Loucy (cell line): ENCODE measurements around the gene CXCR1.

Experiments
- H2AFZ ChIP-seq: fragments of 200-600 bp; sonication (generic); 2 replicates; pipeline ENCODE4 v1.6.0; 2016; ENCODE audit warnings: antibody characterized with exemption, mild to moderate bottlenecking, low read length, moderate library complexity
- H3F3A ChIP-seq: fragments of 200-600 bp; 2 replicates; pipeline ENCODE4 v1.6.0; 2016; ENCODE audit warnings: antibody characterized with exemption, low read depth, mild to moderate bottlenecking
- H3K27me3 ChIP-seq: fragments of 200-600 bp; sonication (generic); 2 replicates; pipeline ENCODE4 v1.6.1; 2014; ENCODE audit warnings: low read length, mild to moderate bottlenecking; ENCODE audit not compliant: insufficient read depth, poor library complexity, severe bottlenecking
- H3K36me3 ChIP-seq: fragments of 200-600 bp; sonication (generic); 2 replicates; pipeline ENCODE4 v1.6.1; 2016; ENCODE audit warnings: low read length; ENCODE audit not compliant: insufficient read depth
- H3K4me1 ChIP-seq: fragments of 200-600 bp; sonication (generic); 2 replicates; pipeline ENCODE4 v1.5.1; 2014; ENCODE audit warnings: low read length, mild to moderate bottlenecking; ENCODE audit not compliant: insufficient read depth, poor library complexity, severe bottlenecking
- H3K4me2 ChIP-seq: fragments of 200-600 bp; sonication (generic); 2 replicates; pipeline ENCODE4 v1.6.0; 2014; ENCODE audit warnings: antibody characterized with exemption, low read length, low read depth, mild to moderate bottlenecking; ENCODE audit not compliant: poor library complexity, severe bottlenecking
- H3K4me3 ChIP-seq: fragments of 200-600 bp; sonication (generic); 2 replicates; pipeline ENCODE4 v1.5.1; 2014; ENCODE audit warnings: low read length, mild to moderate bottlenecking, mixed read lengths; ENCODE audit not compliant: poor library complexity, severe bottlenecking
- H3K79me2 ChIP-seq: fragments of 200-600 bp; sonication (generic); 2 replicates; pipeline ENCODE4 v1.6.1; 2014; ENCODE audit warnings: low read length; ENCODE audit not compliant: insufficient read depth
- H3K9ac ChIP-seq: fragments of 200-600 bp; sonication (generic); 2 replicates; pipeline ENCODE4 v1.6.0; 2014; ENCODE audit warnings: mild to moderate bottlenecking, low read depth, low read length, moderate library complexity; ENCODE audit not compliant: poor library complexity, severe bottlenecking
- H3K9me2 ChIP-seq: fragments of 200-600 bp; sonication (generic); replicated peaks from 2 replicates; pipeline ENCODE4 v1.6.1; 2016; ENCODE audit warnings: low read depth, low read length, mixed read lengths
- H3K9me3 ChIP-seq: fragments of 200-600 bp; sonication (generic); 2 replicates; pipeline ENCODE4 v1.6.1; 2014; ENCODE audit warnings: mild to moderate bottlenecking, antibody characterized with exemption, low read length, low read depth; ENCODE audit not compliant: insufficient read depth
- H4K20me1 ChIP-seq: fragments of 200-600 bp; sonication (generic); 2 replicates; pipeline ENCODE4 v1.6.0; 2014; ENCODE audit warnings: antibody characterized with exemption, low read length, mild to moderate bottlenecking; ENCODE audit not compliant: insufficient read depth, poor library complexity, severe bottlenecking
- CTCF ChIP-seq: fragments of 200-600 bp; sonication (generic); conservative IDR thresholded peaks from 2 replicates; pipeline ENCODE4 v1.5.1; 2014; ENCODE audit warnings: mild to moderate bottlenecking, antibody characterized with exemption, low read length
- EZH2phosphoT487 ChIP-seq: fragments of 200-600 bp; IDR thresholded peaks from 2 replicates; pipeline ENCODE4 v1.6.1; 2018; ENCODE audit warnings: antibody characterized with exemption, mild to moderate bottlenecking, moderate library complexity, borderline replicate concordance

The CXCR1 gene

DNA sequence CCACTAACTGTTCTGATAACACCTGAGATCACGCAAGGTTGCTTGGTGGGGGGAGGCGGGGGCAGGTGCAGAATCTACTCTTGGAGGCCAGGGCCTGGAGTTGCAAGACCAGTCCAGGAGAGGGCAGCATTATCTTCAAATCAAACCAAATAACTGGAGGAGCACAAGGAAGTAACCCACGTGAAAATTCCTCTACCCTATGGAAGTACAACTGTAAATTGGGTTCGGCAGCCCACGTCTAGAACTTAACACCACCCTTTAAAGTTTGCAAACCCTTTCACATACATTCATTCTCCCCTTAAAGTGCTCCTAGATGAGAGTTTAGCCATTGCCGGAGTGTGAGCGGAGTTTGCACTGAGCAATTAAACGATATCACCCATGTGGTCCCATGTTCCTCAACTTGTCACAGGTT, 19.6 kb upstream of the CXCR1 start:
- TF ChIP-seq EZH2phosphoT487 (no peak), CTCF (peak; percentile 90)
- Histone ChIP-seq H3K4me2 (peak overlapping the region; percentile 52), H3K9ac (peak overlapping the region; percentile 41), H3K4me1 (peaks cover 5% of the 10 kb centered on the region), H3K27me3 (no peaks in the 10 kb centered on the region), H3K9me3 (no peaks in the 10 kb centered on the region), H4K20me1 (no peaks in the 10 kb centered on the region), H3K4me3 (peak overlapping the region; percentile 24), H2AFZ (peak overlapping the region; percentile 93), H3K36me3 (no peaks in the 10 kb centered on the region), H3F3A (no peaks in the 10 kb centered on the region), H3K9me2 (no peaks in the 10 kb centered on the region), H3K79me2 (no peaks in the 10 kb centered on the region)

DNA sequence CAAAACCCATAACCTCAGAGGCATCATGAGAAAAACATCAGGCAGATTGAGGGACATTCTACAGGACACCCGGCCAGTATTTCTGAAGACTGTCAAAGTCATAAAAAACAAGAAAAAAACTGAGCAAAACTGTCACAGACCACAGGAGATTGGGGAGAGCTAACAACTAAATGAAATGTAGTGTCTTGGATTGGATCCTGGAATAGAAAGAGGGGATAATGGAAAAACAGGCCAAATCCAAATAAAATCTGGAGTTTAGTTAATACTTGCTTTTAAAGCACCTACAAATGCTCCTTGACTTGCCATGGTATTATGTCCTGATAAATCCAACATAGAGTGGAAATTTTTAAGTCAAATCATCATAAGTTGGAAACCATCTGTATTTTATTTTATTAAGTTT, 17.6 kb upstream of the CXCR1 start:
- H3F3A ChIP-seq = no peaks in the 10 kb centered on the region
- no peaks in the 10 kb centered on the region for H3K27me3 ChIP-seq
- no peaks in the 10 kb centered on the region for H4K20me1 ChIP-seq
- no peaks in the 10 kb centered on the region for H3K36me3 ChIP-seq
- H3K9ac ChIP-seq = no peak overlapping the region
- H2AFZ ChIP-seq = no peak overlapping the region
- H3K4me3 ChIP-seq = no peak overlapping the region
- no peak for TF ChIP-seq CTCF
- no peak for TF ChIP-seq EZH2phosphoT487
- peaks cover 5% of the 10 kb centered on the region for H3K4me1 ChIP-seq
- H3K9me3 ChIP-seq = no peaks in the 10 kb centered on the region
- H3K4me2 ChIP-seq = no peak overlapping the region
- H3K9me2 ChIP-seq = no peaks in the 10 kb centered on the region
- no peaks in the 10 kb centered on the region for H3K79me2 ChIP-seq

- Histone ChIP-seq H3K36me3 (no peaks in the 10 kb centered on the region), H3K4me2 (no peak overlapping the region), H3F3A (no peaks in the 10 kb centered on the region), H2AFZ (no peak overlapping the region), H3K4me1 (no peaks in the 10 kb centered on the region), H4K20me1 (no peaks in the 10 kb centered on the region), H3K9me3 (no peaks in the 10 kb centered on the region), H3K4me3 (no peak overlapping the region), H3K9ac (no peak overlapping the region), H3K79me2 (no peaks in the 10 kb centered on the region), H3K9me2 (no peaks in the 10 kb centered on the region), H3K27me3 (no peaks in the 10 kb centered on the region)
- no peak for TF ChIP-seq CTCF
- no peak for TF ChIP-seq EZH2phosphoT487
These were observed 13.8 kb upstream of the CXCR1 start for GRCh38 chr2:218180467-218181114.
